UCSD-AML1 (cell line): Measurements from ENCODE around the gene BICD1.
A peak's percentile ranks its signal among the peaks of the same experiment; 100 is the strongest.

Experiments used
- DNase-seq: peaks from one replicate; lab custom pipeline; 2025; ENCODE audit not compliant: unreplicated experiment; lab: John Stamatoyannopoulos, UW

The BICD1 gene

DNA sequence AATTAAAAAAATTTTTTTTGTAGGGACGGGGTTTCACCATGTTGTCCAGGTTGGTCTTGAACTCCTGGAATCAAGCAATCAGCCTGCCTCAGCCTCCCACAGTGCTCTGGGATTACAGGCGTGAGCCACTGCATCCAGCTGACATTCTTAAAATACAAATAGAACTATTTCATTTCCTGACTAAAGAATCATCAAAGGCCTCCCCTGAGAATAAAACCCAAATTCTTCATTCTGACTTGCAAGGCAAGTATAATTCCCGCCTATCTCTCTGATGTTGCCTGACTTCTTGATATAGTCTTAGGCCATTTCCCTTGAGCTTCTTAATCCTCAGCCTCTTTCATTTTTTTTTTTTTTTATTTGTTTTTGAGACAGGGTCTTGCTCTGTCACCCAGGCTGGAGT is 4.4 kb upstream of the BICD1 start:
- no peak for DNase-seq

DNA sequence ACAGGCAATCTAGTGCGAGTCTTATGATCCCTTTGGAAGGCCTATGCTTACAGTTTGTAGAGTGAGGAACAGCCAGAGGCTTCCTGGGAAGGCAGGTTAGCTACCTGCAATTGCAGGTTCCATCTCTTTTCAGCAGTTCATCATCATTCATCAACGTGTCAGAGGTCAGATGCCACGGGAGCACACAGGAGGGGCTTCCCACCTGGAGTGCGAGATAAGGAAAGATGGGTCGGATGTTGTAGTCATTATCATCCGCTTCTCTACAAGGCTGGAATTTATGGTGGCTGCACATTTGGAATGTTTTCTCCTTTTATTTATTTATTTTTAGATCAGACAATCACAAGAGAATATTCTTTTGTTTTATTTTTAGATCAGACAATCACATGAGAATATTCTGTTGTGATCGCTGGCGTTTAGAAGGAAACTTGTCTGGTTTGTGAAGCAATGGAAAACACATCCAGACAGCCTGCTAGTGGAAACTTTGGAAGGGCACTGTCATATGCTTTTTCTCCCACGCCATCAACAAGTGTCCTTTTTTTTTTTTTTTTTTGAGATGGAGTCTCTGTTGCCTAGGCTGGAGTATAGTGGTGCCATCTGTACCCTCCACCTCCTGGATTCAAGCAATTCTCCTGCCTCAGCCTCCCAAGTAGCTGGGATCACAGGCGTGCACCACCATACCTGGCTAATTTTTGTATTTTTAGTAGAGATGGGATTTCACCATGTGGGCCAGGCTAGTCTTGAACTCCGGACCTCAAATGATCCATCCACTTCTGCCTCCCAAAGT is 1.9 kb upstream of the BICD1 start:
- DNase-seq, result no peak

DNA sequence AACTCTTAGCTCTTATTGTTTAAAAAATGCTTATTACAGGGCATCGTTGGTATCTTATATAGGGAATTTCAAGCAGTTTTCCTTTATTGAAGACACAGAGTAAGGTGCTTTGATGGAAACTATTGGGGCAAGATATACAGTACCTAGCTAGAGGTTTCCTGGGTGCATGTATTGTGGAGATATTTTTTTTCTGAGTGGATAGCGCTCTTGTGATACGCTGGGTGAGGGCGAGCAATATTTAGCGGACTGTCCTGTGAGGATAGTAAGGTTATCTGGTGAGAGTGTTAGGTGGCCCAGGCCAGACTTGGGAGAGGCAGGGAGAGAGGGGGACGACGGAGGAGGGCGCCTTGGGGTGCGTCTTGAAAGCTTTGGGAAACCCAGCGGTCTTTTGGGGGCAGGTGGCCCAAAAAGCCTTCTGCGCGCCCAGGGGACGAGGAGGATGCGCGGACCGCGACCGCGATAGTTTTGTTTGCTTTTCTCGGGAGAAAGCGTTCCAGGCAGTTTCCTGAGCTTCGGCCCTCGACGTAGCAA is 596 bp upstream of the BICD1 start:
- DNase-seq, result no peak

DNA sequence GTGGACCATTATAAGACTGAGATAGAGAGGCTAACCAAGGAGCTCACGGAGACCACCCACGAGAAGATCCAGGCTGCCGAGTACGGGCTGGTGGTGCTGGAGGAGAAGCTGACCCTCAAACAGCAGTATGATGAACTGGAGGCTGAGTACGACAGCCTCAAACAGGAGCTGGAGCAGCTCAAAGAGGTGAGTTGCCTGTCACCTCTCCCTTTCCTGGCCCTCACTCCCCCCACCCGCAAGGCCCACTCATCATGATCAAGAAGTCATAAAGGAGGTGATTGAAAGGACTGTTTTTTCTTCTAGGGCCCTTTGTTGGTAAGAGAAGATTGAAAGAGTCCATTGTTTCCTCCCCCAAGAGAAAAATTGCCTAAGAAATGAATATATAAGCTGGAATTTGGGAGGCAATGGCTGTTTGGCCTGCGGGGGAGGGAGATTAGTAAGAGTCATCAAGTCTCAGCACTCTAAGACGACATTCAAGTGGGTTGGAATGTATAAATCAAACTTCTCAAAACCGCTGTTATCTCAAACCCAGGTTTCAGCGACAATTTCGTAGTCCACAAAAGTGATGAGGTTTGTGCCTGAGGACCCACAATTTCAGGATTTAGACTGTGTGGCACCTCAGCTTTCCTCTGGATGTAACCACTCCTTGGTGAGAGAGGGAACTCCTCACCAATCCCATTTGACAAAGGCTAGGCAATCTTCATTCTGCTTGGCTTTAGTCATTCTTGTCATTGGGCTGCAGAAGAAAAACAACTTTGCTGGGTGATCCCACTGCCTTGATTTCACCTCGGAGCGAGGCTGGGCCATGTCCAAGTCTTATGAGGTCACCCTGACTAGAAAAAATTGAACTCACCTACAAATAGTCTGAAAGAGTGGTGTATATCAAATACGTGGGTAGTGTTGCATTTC is 966 bp downstream of the BICD1 start:
- no peak for DNase-seq

DNA sequence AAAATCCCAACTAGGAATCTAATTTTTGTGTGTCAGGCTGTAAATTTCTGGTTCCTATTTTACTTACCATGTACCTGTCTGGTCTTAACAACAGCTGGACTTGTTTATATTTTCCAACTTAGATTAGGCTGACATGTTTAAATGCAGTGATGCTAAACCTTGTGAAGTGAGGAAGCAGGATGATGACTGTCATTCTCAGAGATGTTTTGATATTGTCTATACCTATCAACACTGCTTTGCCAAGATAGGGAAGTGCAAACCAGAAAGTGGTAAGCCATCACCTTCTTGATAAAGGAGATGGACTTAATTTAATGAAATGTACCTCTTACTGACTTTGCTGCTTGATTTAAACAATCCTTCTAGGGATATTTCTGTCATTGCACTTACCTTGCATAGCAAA is 2.1 kb downstream of the BICD1 start:
- no peak for DNase-seq

DNA sequence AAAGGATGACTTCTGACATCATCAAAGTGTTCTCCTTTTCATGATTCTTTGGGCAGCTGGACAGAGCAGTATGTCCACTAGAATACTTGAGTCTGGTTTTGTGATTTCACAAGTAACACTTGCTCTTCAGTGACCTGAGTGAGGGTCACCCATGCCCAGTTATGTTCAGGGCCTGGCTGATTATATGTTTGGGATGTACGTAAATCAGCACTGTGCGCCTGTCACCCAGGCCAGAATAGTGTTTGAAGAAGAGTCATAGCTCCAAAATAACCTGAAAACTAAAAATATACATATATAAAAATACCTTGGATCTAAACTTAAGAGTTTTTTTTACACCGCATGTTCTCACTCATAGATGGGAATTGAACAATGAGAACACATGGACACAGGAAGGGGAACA is 3.8 kb downstream of the BICD1 start:
- no peak for DNase-seq

DNA sequence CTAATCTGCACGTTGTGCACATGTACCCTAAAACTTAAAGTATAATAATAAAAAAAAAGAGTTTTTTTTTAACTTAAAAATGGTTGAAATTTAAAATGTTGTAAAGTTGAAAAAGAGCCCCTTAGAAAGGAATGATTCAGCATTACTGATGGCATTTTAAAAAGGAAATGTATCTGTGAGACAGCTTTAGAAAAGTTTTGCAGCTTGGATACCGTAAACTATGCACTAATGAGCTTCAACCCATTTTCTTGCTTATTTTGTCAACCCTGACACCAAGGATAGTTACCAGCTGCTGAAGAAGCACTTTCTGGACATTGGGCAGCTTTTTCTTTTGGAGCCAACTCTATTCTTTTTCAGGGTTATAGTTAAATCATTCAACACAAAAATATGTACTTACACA is 4.3 kb downstream of the BICD1 start:
- no peak for DNase-seq

DNA sequence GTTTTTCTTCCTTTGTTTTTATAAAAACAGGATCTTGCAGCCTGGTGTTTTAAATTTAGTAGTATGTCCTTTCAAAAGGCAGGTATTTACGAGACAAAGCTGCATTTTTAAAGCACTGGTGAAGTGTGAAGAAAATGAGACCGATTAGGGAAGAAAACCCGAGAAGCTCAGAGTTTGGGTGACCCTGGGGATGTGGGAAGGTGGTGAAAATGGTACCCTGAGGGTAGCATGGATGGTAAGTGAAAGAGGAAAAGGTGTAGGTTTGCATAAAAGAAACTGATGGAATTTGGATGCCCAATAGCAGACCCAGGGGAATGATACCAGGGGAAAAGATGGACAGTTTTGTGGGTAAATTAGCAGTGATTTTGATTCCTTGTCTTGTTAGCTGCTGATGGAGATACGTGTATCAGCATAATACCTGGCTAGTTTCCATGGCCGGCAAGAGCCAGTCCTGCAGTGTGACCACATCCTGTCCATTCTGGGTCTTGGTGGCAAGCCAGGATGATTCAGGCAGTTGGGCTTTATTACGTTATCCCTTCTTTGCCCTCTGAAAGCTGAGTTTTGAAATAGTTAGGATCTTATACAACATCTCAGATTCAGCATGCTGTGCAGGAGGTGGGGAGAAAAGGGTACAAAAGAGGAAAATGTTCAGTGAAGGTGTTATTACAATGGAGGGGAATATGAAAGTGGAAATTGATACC is 8.9 kb downstream of the BICD1 start:
- DNase-seq, result peak; percentile 17

DNA sequence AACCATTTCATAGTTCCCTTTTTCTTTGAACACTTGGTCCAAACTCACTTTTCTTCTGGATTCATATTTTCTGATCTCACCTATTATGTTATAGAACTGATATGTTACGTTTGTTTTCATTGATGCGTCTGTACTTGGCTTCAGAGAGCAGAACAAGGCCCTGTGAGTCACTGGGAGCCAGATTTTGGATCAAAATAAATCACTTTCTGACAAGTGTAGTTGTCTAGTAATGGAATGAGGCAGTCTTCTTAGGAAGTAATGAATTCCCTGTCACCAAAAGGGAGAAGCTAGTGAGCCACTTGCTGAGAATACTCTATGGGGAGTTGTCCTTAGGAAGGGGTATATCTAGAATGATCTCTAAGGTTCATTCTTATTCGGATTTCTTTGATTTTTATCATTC is 10.2 kb downstream of the BICD1 start:
- no peak for DNase-seq

DNA sequence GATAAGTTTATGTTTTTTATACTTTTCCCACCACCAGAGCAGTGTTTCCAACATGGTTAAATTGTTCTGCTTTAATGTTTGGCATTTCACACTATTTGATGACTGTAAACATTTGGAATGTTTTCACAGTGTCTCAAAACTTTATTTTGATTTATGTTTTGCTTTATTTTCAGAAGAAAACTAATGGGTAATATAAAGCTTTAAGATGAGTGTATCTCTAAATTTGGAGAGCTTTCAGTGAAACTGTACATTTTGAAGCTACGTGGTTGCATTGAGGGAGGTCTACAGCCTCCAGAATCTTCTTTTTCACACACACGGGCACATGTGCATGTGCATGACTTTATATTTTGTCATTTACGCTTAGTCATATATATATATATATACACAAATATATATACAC is 10.7 kb downstream of the BICD1 start:
- no peak for DNase-seq

DNA sequence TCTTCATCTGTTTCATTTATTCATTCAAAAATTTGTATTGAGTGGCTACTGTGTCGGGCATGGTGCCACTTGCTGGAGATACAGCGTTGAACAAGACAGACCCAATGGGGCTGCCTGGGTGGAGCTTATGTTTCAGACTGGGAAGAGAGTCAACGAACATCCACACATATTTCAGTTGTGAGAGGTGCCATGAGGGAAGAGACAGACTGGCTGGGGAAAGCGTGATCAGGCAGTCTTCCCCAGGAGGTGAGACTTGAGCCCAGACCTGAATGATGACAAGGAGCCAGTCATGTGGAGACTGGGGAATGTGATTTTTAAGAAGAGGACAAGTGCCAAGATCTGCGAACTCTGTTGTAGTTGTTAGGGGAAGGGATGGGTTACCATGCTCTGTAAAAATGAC is 12.2 kb downstream of the BICD1 start:
- no peak for DNase-seq

DNA sequence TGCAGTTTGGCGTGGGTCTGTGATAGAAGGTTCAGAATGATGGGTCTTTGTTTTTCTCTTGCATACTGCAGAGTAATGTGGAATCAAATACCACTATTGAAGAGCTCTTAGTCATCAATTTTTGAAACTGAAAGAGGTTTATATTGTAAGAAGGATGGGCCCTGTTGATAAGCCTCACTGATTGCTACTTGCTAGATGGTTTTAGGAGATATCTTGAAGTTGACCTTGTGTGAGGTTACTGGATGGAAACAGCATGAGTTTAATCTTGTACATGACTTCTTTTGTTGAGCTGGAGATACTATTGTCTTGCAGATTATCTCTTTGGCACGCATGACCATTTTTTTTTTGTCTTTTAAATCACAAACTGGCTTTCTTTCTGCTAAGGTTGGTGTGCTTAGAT is 13.8 kb downstream of the BICD1 start:
- DNase-seq, result no peak

DNA sequence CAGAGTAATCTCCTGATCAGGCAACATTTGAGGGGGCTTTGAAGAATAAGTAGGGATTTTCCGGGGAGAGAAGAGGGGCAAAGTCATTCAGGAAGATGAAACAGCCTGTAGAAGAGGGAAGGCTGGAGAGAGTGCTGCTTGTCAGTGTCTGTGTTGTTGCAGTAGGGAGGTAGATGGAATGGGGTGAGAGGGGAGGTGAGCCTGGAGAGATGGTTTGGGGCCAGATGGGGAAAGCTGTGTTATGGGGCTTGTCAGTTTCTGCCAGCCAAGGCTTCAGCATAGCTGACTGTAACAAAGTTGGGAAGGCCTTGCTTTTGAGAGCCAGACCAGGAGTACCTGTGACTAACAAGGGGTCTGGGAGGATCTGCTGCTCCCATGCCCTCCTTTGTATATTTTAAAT is 18.0 kb downstream of the BICD1 start:
- no peak for DNase-seq

DNA sequence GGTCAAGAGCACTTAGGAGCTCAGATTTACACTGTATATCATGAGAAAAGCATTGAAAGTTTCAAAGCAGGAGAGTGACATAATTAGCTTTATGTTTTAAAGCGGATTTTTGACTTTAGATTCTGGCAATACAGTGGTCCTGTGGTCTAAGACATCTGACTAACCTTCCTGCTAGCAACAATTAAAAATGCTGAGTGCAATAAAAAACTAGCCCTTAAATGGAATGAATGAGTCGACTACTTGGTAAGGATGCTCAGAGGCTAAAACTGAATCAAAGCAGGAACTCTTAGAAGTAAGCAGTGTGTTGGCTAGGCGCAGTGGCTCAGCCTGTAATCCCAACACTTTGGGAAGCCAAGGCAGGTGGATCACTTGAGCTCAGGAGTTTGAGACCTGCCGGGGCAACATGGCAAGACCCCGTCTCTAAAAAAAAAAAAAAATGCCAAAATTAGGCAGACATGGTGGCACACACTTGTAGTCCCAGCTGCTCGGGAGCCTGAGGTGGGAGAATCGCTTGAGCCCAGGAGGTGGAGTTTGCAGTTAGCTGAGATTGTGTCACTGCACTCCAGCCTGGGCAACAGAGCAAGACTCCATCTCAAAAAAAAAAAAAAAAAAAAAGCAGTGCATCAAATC is 18.9 kb downstream of the BICD1 start:
- DNase-seq, result no peak

DNA sequence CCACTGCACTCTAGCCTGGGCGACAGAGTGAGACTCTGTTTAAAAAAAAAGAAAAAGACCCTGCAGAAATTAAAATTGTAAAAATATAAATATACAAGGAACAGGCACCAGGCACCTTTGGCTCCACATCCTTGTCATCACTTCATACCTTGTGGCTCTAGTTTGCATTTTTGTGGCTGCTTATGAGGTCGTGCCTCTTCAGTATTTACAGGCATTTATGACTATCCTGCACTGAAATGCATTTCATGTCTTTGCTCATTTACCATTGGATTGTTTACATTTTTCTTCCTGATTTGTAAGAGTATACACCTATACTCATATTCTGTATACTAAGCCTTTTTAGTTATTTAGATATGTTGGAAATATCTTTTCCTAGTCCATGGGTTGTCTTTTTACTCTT is 20.1 kb downstream of the BICD1 start:
- DNase-seq, result no peak

DNA sequence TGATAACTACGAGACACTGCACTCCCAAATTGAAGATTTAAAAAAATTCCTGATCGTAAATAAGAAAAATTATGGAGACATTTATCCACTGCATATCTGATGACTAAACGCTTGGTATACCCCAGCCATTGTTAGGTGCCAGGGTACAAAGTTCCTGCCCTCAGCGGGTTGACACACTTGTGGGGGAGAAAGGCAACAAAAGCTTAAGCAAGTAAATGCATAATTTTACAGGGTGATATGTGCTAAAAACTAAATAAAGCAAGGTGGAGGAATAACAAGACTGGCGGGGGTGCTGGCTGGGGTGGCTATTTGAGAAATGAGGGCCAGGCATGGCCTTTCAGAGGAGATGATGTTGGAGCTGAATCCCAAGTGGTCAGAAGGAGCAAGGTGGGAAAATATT is 25.0 kb downstream of the BICD1 start:
- no peak for DNase-seq

DNA sequence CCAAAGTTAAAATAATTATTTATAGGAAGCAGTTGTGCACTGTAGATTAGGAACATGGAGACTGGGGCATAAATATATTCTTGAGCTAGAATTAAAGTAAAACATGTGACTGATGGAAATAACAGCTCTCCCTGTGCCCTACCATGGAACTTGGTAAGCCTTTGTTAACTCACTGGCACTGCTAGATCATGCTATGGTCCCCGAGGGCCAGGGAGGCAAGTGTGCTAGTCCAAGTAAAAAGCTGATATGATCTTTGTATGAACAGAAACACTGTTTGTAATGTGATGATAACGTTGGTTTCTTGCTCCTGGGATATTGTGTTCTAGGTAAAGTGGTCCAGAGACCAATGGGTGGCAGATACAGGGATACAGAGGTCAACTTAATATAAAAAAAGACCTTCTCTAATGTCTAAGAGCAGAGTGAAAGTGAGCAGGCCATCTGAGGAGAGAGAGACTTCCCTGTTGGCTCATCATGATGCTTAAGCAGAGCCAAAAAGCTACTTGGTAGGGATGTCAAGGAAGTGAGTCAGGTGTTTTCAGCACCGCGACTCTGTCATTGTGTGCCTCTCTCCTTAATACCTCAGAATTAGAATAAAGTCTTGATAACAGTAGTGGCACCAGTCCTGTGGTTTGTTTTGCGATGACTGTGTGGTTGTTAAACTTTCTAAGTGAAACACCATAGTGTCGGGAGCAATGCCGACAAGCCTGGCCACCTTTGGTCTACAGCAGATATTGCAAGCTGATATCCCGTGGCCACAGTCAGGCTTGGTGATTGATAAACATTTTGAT is 27.6 kb downstream of the BICD1 start:
- DNase-seq, result no peak

DNA sequence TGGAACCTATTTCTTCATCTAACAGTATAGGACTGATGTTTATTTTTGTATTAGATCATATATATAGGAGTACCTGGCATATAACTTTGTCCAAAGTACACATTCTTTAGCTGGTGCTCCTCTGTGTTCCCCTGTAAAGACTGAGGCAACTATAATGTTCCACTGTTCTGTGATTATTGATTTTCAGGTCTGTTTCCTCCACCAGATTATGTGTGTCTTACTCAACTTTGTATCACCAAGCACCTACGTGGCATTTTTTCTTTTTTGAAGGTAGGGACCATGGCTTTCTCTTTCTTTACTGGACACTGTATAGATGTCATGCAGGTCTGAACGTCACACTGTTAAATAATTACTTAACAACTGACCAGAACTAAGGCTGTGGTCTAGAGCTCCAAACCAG is 29.3 kb downstream of the BICD1 start:
- no peak for DNase-seq

DNA sequence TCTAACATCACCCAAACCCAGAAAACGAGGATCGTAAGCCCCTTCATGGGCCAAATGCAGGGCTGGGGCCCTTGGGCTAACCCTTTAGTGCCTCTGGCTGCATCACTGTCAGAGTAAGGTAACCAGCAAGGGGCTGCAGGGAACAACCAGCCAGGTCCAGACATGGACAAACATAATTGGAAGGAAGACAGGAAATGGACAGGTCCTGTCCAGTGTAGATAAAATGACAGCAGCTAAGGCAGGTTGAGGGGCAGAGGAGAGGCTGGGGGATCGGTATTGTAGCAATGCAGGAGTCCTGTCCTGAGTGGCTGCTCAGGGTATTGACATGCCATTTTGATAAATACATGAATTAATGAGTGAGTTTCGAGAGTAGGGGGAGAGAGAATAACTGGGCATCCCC is 29.8 kb downstream of the BICD1 start:
- no peak for DNase-seq

DNA sequence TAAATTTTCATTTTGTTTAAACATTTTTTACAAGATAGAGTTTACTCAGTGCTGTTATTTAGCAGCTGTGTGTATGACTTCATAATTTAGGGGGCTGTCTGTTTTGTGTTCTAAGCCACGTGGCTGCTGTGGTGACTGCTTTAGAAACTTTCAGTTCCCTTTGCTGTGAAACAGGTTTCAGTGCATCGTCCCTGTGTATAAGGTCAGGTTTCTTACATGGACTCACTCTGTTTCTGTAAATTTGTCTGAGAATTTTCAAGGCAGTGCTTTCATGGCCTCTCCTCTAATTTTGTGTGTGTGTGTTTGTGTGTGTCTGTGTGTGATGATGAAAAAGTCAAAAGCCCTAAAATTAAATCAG is 32.4 kb downstream of the BICD1 start:
- no peak for DNase-seq
